K562 (cell line): ENCODE measurements around the gene PIN1. TPM values are rescaled to one million over a fixed set of nuclear protein-coding genes. Genes with fewer than 3 reads are reported as not detected.

Experiments used
- ATAC-seq: fragments of 200-7000 bp; cut with Tn5 transposase; 3 replicates; pipeline ENCODE4 v1.9.1; 2020; ENCODE audit warnings: moderate library complexity
- BruUV-seq: library from RNA; stranded (reverse); fragments of 400-500 nt; replicated peaks from 2 replicates; lab custom pipeline; 2021; lab: Mats Ljungman, UMichigan
- CTCF ChIA-PET: fragments of 300-600 bp; formaldehyde crosslinking; extraction: SDS; loops from one replicate; lab custom pipeline; 2021; ENCODE audit warnings: low intra/inter-chr PET ratio; lab: Yijun Ruan, JAX
- POLR2A ChIA-PET: fragments of 300-600, 350-650 bp; sonication (Branson Sonifier 250); formaldehyde crosslinking; extraction: SDS; loops from one replicate; lab custom pipeline; 2021; ENCODE audit warnings: antibody characterized with exemption, inconsistent platforms; lab: Yijun Ruan, JAX
- DNase-seq, 4 experiments: peaks; one replicate each; pipeline versions ENCODE4 v3.0.0 to v3.0.0-alpha.2; 2011 to 2018; ENCODE audit warnings: low spot score in 3 of 4, mixed read lengths in 3 of 4; ENCODE audit errors: extremely low read depth in 1 of 4
- FAIRE-seq: peaks from 2 replicates; lab custom pipeline; 2011; peaks lifted over from hg19 to GRCh38; lab: Jason Lieb, UNC
- H2AFZ ChIP-seq: 2 replicates; pipeline ENCODE4 v1.6.0; 2011; ENCODE audit warnings: low read depth, low read length, control low read depth, inconsistent platforms
- H3K27ac ChIP-seq: fragments of 200-600 bp; 3 replicates; pipeline ENCODE4 v1.8.0; 2011; ENCODE audit warnings: low read depth, mild to moderate bottlenecking, control low read depth, inconsistent platforms, low read length, moderate library complexity, mixed read lengths; ENCODE audit errors: extremely low read depth
- H3K27me3 ChIP-seq, 2 experiments: fragments of 300-600 bp in 1 of 2; 2 replicates in 1 of 2; 3 replicates in 1 of 2; pipeline versions ENCODE4 v1.6.0 to v1.8.0; 2011; ENCODE audit warnings: inconsistent platforms in 2 of 2, low read length in 2 of 2, mild to moderate bottlenecking in 1 of 2, mixed read lengths in 1 of 2, moderate library complexity in 1 of 2; ENCODE audit not compliant: control insufficient read depth in 2 of 2, insufficient read depth in 2 of 2
- H3K36me3 ChIP-seq: fragments of 300-600 bp; 3 replicates; pipeline ENCODE4 v1.8.0; 2011; ENCODE audit warnings: mild to moderate bottlenecking, low read length, inconsistent platforms; ENCODE audit not compliant: control insufficient read depth, insufficient read depth
- H3K4me1 ChIP-seq, 2 experiments: fragments of 200-600 bp in 1 of 2; replicated peaks in 1 of 2; 2 replicates in 1 of 2; 3 replicates in 1 of 2; pipeline versions ENCODE4 v1.5.1 to v1.8.0; 2011; ENCODE audit warnings: inconsistent platforms in 2 of 2, low read length in 2 of 2, mild to moderate bottlenecking in 1 of 2, mixed read lengths in 1 of 2, moderate library complexity in 1 of 2; ENCODE audit not compliant: control insufficient read depth in 2 of 2, insufficient read depth in 2 of 2
- H3K4me2 ChIP-seq: 2 replicates; pipeline ENCODE4 v1.6.1; 2011; ENCODE audit warnings: low read length, control low read depth, inconsistent platforms, mixed read lengths; ENCODE audit not compliant: insufficient read depth
- H3K4me3 ChIP-seq: fragments of 200-600 bp; sonication (generic), shearing (Covaris generic); 2 replicates; pipeline ENCODE4 v1.5.1; 2016; ENCODE audit warnings: control low read depth, inconsistent platforms
- H3K79me2 ChIP-seq: fragments of 200-600 bp; 3 replicates; pipeline ENCODE4 v1.8.0; 2011; ENCODE audit warnings: low read length, inconsistent platforms; ENCODE audit not compliant: control insufficient read depth, insufficient read depth
- H3K9ac ChIP-seq, 2 experiments: 2 replicates each; pipeline versions ENCODE4 v1.6.0 to v1.6.1; 2011; ENCODE audit warnings: low read depth in 2 of 2, low read length in 2 of 2, control low read depth in 1 of 2, inconsistent platforms in 1 of 2, mild to moderate bottlenecking in 1 of 2, mixed read lengths in 1 of 2; ENCODE audit not compliant: insufficient read depth in 1 of 2
- H3K9me1 ChIP-seq: one replicate; pipeline ENCODE4 v1.6.0; 2011; ENCODE audit warnings: inconsistent platforms, mild to moderate bottlenecking, low read length, moderate library complexity; ENCODE audit not compliant: control insufficient read depth, insufficient read depth
- H3K9me3 ChIP-seq: replicated peaks from 2 replicates; pipeline ENCODE4 v1.5.1; 2011; ENCODE audit warnings: low read depth, low read length, inconsistent platforms; ENCODE audit not compliant: control insufficient read depth, insufficient read depth
- H4K20me1 ChIP-seq: replicated peaks from 2 replicates; pipeline ENCODE4 v1.6.1; 2011; ENCODE audit warnings: low read length, inconsistent platforms, mixed read lengths; ENCODE audit not compliant: control insufficient read depth, insufficient read depth
- HDAC6 ChIP-seq: IDR thresholded peaks from 2 replicates; pipeline ENCODE4 v1.6.1; 2012; ENCODE audit warnings: low read depth, mild to moderate bottlenecking, control low read depth, inconsistent platforms, low read length, moderate library complexity
- LEF1 ChIP-seq: fragments of 450-650 bp; IDR thresholded peaks from 2 replicates; pipeline ENCODE4 v1.6.1; 2016; ENCODE audit warnings: mild to moderate bottlenecking
- PHF21A ChIP-seq: fragments of 450-650 bp; IDR thresholded peaks from 2 replicates; pipeline ENCODE4 v1.6.1; 2017; ENCODE audit warnings: low read depth, borderline replicate concordance
- WGBS: fragments of 100-300 bp; shearing (Covaris generic); methylation state at CpG from one replicate; pipeline ENCODE4 v1.1.6; 2016; ENCODE audit warnings: low coverage, mixed read lengths; ENCODE audit not compliant: insufficient coverage; ENCODE audit errors: missing lambda C conversion rate; 5-methylcytosine and 5-hydroxymethylcytosine counted together
- in situ Hi-C: fragments of 300-500 bp; cut with MboI; formaldehyde crosslinking; loops from 4 replicates; pipeline ENCODE4 v1.15.0; 2018; ENCODE audit warnings: inconsistent platforms, mixed read lengths
- intact Hi-C: fragments of 100-400 bp; cut with micrococcal nuclease; formaldehyde crosslinking; loops from 2 replicates; pipeline ENCODE4 v1.14.2; 2022
- polyA plus RNA-seq, 8 experiments: library from polyadenylated mRNA; depleted of rRNA in 4 of 8; stranded (reverse) in 5 of 8; unstranded in 3 of 8; fragments of >200 nt; fragmentation: Nextera tagmentation in 2 of 8; fragmentation: Illumina TruSeq in 1 of 8; extraction: Ambion mirVana in 2 of 8; extraction: Trizol in 1 of 8; gene quantifications; 2 replicates each; pipeline versions ENCODE4 v1.2.1 to v1.2.3, GENCODE V29; 2011 to 2014; ENCODE audit warnings: inconsistent platforms in 1 of 8, missing spikeins in 1 of 8
- total RNA-seq, 7 experiments: library from RNA; depleted of rRNA in 6 of 7; stranded (reverse); fragments of >200 nt in 6 of 7; fragmentation: Illumina TruSeq in 2 of 7; extraction: Trizol in 2 of 7; gene quantifications; 2 replicates each; pipeline versions ENCODE4 v1.2.1 to v1.2.3, GENCODE V29; 2011 to 2021; ENCODE audit warnings: low replicate concordance in 1 of 7
- TF ChIP-seq, protein P1 (sequence below): sonication (generic); formaldehyde crosslinking; IDR thresholded peaks from 2 replicates; pipeline ENCODE4 v1.8.0; 2022; ENCODE audit warnings: missing genetic modification reagents, mild to moderate bottlenecking, borderline replicate concordance
- TF ChIP-seq, protein P2 (sequence below): fragments of 200-600 bp; sonication (generic); IDR thresholded peaks from one replicate; pipeline ENCODE4 v1.6.1; 2012; ENCODE audit warnings: mild to moderate bottlenecking, low read depth, low read length, inconsistent platforms
- TF ChIP-seq, protein P3 (sequence below): fragments of 250-450 bp; sonication (Bioruptor Pico); IDR thresholded peaks from 2 replicates; pipeline ENCODE4 v1.5.0; 2022; ENCODE audit warnings: mild to moderate bottlenecking

The PIN1 gene
- total and polyA plus RNA-seq, 9 of the 15 experiments (the other 6 are each of a cell fraction or from before 2014, with no cell fraction given): 1.6 to 178 (median 42.5) TPM

DNA sequence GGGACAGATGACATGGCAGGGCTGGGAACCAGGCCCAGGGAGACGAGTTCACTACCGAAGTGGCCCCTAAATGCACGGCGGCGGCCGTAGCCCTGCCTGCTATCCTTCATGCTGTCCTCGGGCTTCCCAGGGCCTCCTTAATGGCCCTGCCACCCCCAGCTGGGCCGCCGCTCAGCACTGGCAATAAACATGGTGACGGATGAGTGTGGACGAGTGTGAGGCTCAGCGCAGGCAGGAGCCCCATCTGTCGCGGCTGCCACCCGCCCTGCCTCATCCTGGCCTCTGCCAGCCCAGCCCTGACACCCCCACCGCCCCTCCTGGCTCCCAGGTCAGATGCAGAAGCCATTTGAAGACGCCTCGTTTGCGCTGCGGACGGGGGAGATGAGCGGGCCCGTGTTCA, 13.6 kb downstream of the PIN1 start:
- H3K27ac ChIP-seq: no peak overlapping the region
- 92% methylated on average over 12 of the region's 23 CpGs for WGBS
- intact Hi-C loops: no loop called here
- peaks cover 10% of the 10 kb centered on the region for H4K20me1 ChIP-seq
- H3K79me2 ChIP-seq: no peaks in the 10 kb centered on the region
- ChIA-PET CTCF (interaction anchor here (1.5 kb wide), 1 partner anchor 66 kb away, joined by 16 read pairs; no protein-coding TSS in a partner anchor), POLR2A (no interaction called here)
- no peaks in the 10 kb centered on the region for H3K27me3 ChIP-seq
- H2AFZ ChIP-seq: no peak overlapping the region
- H3K4me1 ChIP-seq: peaks cover 0 to 27% of the 10 kb centered on the region in 2 experiments; a peak in 3 of 5 replicates
- BruUV-seq: no TSS peak
- no peak for FAIRE-seq
- H3K9me3 ChIP-seq: no peaks in the 10 kb centered on the region
- H3K9me1 ChIP-seq: peaks cover 7% of the 10 kb centered on the region
- no peak for ATAC-seq
- no peak overlapping the region for H3K4me2 ChIP-seq
- H3K9ac ChIP-seq: no peak overlapping the region; a peak in 1 of 4 replicates
- H3K36me3 ChIP-seq: peaks cover 47% of the 10 kb centered on the region; the same call in 2 of the 3 replicates
- no peak for DNase-seq
- in situ Hi-C loops: no loop called here
- no peak overlapping the region for H3K4me3 ChIP-seq
- TF ChIP-seq, protein P1, sequence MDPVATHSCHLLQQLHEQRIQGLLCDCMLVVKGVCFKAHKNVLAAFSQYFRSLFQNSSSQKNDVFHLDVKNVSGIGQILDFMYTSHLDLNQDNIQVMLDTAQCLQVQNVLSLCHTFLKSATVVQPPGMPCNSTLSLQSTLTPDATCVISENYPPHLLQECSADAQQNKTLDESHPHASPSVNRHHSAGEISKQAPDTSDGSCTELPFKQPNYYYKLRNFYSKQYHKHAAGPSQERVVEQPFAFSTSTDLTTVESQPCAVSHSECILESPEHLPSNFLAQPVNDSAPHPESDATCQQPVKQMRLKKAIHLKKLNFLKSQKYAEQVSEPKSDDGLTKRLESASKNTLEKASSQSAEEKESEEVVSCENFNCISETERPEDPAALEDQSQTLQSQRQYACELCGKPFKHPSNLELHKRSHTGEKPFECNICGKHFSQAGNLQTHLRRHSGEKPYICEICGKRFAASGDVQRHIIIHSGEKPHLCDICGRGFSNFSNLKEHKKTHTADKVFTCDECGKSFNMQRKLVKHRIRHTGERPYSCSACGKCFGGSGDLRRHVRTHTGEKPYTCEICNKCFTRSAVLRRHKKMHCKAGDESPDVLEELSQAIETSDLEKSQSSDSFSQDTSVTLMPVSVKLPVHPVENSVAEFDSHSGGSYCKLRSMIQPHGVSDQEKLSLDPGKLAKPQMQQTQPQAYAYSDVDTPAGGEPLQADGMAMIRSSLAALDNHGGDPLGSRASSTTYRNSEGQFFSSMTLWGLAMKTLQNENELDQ (CRISPR knock-in tag): no peak
- no peak for TF ChIP-seq HDAC6
- TF ChIP-seq PHF21A: no peak
- no peak for TF ChIP-seq LEF1
- TF ChIP-seq, protein P2, sequence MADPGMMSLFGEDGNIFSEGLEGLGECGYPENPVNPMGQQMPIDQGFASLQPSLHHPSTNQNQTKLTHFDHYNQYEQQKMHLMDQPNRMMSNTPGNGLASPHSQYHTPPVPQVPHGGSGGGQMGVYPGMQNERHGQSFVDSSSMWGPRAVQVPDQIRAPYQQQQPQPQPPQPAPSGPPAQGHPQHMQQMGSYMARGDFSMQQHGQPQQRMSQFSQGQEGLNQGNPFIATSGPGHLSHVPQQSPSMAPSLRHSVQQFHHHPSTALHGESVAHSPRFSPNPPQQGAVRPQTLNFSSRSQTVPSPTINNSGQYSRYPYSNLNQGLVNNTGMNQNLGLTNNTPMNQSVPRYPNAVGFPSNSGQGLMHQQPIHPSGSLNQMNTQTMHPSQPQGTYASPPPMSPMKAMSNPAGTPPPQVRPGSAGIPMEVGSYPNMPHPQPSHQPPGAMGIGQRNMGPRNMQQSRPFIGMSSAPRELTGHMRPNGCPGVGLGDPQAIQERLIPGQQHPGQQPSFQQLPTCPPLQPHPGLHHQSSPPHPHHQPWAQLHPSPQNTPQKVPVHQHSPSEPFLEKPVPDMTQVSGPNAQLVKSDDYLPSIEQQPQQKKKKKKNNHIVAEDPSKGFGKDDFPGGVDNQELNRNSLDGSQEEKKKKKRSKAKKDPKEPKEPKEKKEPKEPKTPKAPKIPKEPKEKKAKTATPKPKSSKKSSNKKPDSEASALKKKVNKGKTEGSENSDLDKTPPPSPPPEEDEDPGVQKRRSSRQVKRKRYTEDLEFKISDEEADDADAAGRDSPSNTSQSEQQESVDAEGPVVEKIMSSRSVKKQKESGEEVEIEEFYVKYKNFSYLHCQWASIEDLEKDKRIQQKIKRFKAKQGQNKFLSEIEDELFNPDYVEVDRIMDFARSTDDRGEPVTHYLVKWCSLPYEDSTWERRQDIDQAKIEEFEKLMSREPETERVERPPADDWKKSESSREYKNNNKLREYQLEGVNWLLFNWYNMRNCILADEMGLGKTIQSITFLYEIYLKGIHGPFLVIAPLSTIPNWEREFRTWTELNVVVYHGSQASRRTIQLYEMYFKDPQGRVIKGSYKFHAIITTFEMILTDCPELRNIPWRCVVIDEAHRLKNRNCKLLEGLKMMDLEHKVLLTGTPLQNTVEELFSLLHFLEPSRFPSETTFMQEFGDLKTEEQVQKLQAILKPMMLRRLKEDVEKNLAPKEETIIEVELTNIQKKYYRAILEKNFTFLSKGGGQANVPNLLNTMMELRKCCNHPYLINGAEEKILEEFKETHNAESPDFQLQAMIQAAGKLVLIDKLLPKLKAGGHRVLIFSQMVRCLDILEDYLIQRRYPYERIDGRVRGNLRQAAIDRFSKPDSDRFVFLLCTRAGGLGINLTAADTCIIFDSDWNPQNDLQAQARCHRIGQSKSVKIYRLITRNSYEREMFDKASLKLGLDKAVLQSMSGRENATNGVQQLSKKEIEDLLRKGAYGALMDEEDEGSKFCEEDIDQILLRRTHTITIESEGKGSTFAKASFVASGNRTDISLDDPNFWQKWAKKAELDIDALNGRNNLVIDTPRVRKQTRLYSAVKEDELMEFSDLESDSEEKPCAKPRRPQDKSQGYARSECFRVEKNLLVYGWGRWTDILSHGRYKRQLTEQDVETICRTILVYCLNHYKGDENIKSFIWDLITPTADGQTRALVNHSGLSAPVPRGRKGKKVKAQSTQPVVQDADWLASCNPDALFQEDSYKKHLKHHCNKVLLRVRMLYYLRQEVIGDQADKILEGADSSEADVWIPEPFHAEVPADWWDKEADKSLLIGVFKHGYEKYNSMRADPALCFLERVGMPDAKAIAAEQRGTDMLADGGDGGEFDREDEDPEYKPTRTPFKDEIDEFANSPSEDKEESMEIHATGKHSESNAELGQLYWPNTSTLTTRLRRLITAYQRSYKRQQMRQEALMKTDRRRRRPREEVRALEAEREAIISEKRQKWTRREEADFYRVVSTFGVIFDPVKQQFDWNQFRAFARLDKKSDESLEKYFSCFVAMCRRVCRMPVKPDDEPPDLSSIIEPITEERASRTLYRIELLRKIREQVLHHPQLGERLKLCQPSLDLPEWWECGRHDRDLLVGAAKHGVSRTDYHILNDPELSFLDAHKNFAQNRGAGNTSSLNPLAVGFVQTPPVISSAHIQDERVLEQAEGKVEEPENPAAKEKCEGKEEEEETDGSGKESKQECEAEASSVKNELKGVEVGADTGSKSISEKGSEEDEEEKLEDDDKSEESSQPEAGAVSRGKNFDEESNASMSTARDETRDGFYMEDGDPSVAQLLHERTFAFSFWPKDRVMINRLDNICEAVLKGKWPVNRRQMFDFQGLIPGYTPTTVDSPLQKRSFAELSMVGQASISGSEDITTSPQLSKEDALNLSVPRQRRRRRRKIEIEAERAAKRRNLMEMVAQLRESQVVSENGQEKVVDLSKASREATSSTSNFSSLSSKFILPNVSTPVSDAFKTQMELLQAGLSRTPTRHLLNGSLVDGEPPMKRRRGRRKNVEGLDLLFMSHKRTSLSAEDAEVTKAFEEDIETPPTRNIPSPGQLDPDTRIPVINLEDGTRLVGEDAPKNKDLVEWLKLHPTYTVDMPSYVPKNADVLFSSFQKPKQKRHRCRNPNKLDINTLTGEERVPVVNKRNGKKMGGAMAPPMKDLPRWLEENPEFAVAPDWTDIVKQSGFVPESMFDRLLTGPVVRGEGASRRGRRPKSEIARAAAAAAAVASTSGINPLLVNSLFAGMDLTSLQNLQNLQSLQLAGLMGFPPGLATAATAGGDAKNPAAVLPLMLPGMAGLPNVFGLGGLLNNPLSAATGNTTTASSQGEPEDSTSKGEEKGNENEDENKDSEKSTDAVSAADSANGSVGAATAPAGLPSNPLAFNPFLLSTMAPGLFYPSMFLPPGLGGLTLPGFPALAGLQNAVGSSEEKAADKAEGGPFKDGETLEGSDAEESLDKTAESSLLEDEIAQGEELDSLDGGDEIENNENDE: no peak
- TF ChIP-seq, protein P3, sequence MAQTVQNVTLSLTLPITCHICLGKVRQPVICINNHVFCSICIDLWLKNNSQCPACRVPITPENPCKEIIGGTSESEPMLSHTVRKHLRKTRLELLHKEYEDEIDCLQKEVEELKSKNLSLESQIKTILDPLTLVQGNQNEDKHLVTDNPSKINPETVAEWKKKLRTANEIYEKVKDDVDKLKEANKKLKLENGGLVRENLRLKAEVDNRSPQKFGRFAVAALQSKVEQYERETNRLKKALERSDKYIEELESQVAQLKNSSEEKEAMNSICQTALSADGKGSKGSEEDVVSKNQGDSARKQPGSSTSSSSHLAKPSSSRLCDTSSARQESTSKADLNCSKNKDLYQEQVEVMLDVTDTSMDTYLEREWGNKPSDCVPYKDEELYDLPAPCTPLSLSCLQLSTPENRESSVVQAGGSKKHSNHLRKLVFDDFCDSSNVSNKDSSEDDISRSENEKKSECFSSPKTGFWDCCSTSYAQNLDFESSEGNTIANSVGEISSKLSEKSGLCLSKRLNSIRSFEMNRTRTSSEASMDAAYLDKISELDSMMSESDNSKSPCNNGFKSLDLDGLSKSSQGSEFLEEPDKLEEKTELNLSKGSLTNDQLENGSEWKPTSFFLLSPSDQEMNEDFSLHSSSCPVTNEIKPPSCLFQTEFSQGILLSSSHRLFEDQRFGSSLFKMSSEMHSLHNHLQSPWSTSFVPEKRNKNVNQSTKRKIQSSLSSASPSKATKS: no peak
